MCF 10A (cell line): ENCODE data around the gene GNB3. TPM values are rescaled to one million over a fixed set of nuclear protein-coding genes. Genes with fewer than 3 reads are reported as not detected.

ENCODE experiments used
- BruUV-seq: library from RNA; stranded (reverse); fragments of 400-500 nt; replicated peaks from 2 replicates; lab custom pipeline; 2021; lab: Mats Ljungman, UMichigan
- CTCF ChIA-PET: fragments of 300-600 bp; sonication (Branson Sonifier 250); formaldehyde crosslinking; extraction: SDS; loops from one replicate; lab custom pipeline; 2021; ENCODE audit warnings: antibody characterized with exemption, inconsistent platforms; lab: Yijun Ruan, JAX
- POLR2A ChIA-PET: fragments of 300-600, 350-650 bp; sonication (Branson Sonifier 250); formaldehyde crosslinking; extraction: SDS; loops from one replicate; lab custom pipeline; 2020; ENCODE audit warnings: antibody characterized with exemption, inconsistent platforms; lab: Yijun Ruan, JAX
- DNase-seq: peaks from one replicate; pipeline ENCODE4 v3.0.0-alpha.2; 2018; ENCODE audit not compliant: unreplicated experiment
- H3K27ac Mint-ChIP-seq: one replicate; pipeline ENCODE4 v1.8.0; 2022; ENCODE audit warnings: mild to moderate bottlenecking, low read depth, mixed read lengths; ENCODE audit not compliant: unreplicated experiment
- H3K27me3 Mint-ChIP-seq: one replicate; pipeline ENCODE4 v1.8.0; 2022; ENCODE audit warnings: mixed read lengths; ENCODE audit not compliant: insufficient read depth, unreplicated experiment
- H3K36me3 Mint-ChIP-seq: one replicate; pipeline ENCODE4 v1.8.0; 2022; ENCODE audit warnings: mild to moderate bottlenecking, moderate library complexity, mixed read lengths; ENCODE audit not compliant: insufficient read depth, unreplicated experiment
- H3K4me1 Mint-ChIP-seq: one replicate; pipeline ENCODE4 v1.8.0; 2022; ENCODE audit warnings: mixed read lengths; ENCODE audit not compliant: insufficient read depth, unreplicated experiment
- H3K4me3 Mint-ChIP-seq: one replicate; pipeline ENCODE4 v1.8.0; 2022; ENCODE audit warnings: mild to moderate bottlenecking, moderate library complexity, mixed read lengths; ENCODE audit not compliant: unreplicated experiment
- H3K9me3 Mint-ChIP-seq: one replicate; pipeline ENCODE4 v1.8.0; 2022; ENCODE audit warnings: mixed read lengths; ENCODE audit not compliant: unreplicated experiment
- CTCF ChIP-seq: fragments of 200-600 bp; IDR thresholded peaks from one replicate; pipeline ENCODE4 v1.8.0; 2022; ENCODE audit warnings: antibody characterized with exemption, mild to moderate bottlenecking; ENCODE audit not compliant: unreplicated experiment
- intact Hi-C: fragments of 100-400 bp; cut with micrococcal nuclease; formaldehyde crosslinking; loops from 2 replicates; pipeline ENCODE4 v1.14.1; 2022
- total RNA-seq: library from RNA; stranded (reverse); gene quantifications from 2 replicates; pipeline ENCODE4 v1.2.3, GENCODE V29; 2022

GNB3 gene
- total RNA-seq, 1 experiment from 2014 or later: not detected

GRCh38 chr12:6822426-6823135 is 18.1 kb upstream of the GNB3 start:
- no peak for DNase-seq
- Mint-ChIP-seq H3K27me3 (peaks cover 76% of the 10 kb centered on the region), H3K4me3 (no peak overlapping the region), H3K27ac (no peak overlapping the region), H3K36me3 (no peaks in the 10 kb centered on the region), H3K9me3 (no peaks in the 10 kb centered on the region), H3K4me1 (peaks cover 15% of the 10 kb centered on the region)
- intact Hi-C loops: no loop called here
- ChIA-PET CTCF (interaction anchor here (0.6 to 1.4 kb wide), 6 partner anchors 11 to 90 kb away, joined by 3 to 4 read pairs (median 3); partner anchors contain the start of gene MLF2), POLR2A (no interaction called here)
- no peak for TF ChIP-seq CTCF
- BruUV-seq: no TSS peak

GRCh38 chr12:6823182-6824084 is 17.3 kb upstream of the GNB3 start:
- Mint-ChIP-seq H3K9me3 (no peaks in the 10 kb centered on the region), H3K27ac (no peak overlapping the region), H3K27me3 (peaks cover 84% of the 10 kb centered on the region), H3K36me3 (no peaks in the 10 kb centered on the region), H3K4me1 (peaks cover 22% of the 10 kb centered on the region), H3K4me3 (no peak overlapping the region)
- intact Hi-C loops: no loop called here
- TF ChIP-seq CTCF: no peak
- POLR2A ChIA-PET: interaction anchor here (0.8 kb wide), 1 partner anchor 28 kb away, joined by 3 read pairs; the partner anchor contains the start of gene CDCA3
- BruUV-seq: no TSS peak
- CTCF ChIA-PET: interaction anchor here (1.4 to 5.1 kb wide), 2 partner anchors 71 to 91 kb away, joined by 3 to 42 read pairs; partner anchors contain the start of gene MLF2
- DNase-seq: no peak

GRCh38 chr12:6824085-6824775 is 16.5 kb upstream of the GNB3 start:
- DNase-seq: no peak
- Mint-ChIP-seq H3K4me3 (no peak overlapping the region), H3K4me1 (peaks cover 27% of the 10 kb centered on the region), H3K36me3 (no peaks in the 10 kb centered on the region), H3K27ac (no peak overlapping the region), H3K9me3 (no peaks in the 10 kb centered on the region), H3K27me3 (peaks cover 92% of the 10 kb centered on the region)
- TF ChIP-seq CTCF: no peak
- intact Hi-C loops: no loop called here
- BruUV-seq: no TSS peak
- ChIA-PET POLR2A (interaction anchor here (0.6 to 1.0 kb wide), 3 partner anchors 11 to 88 kb away, joined by 3 to 4 read pairs (median 3); partner anchors contain the start of gene CDCA3), CTCF (interaction anchor here (0.9 to 5.1 kb wide), 16 partner anchors 9 to 155 kb away, joined by 3 to 42 read pairs (median 5); partner anchors contain the start of genes COPS7A and MLF2)
